Activated CD8-positive, alpha-beta memory T cell treated with anti-CD3 and anti-CD28 coated beads, Interleukin-2, amount 50 U/mL, for 24 hours (primary cell): ENCODE results near the gene PPARD.
"Not testable (repeated sequence)": the region's sequence is repeated elsewhere in the genome, so short reads cannot be mapped to it uniquely, and the experiment has no call there.

Experiments
- DNase-seq: peaks from one replicate; pipeline ENCODE4 v3.0.0-alpha.2; 2020; ENCODE audit errors: extremely low read depth

The PPARD gene

DNA sequence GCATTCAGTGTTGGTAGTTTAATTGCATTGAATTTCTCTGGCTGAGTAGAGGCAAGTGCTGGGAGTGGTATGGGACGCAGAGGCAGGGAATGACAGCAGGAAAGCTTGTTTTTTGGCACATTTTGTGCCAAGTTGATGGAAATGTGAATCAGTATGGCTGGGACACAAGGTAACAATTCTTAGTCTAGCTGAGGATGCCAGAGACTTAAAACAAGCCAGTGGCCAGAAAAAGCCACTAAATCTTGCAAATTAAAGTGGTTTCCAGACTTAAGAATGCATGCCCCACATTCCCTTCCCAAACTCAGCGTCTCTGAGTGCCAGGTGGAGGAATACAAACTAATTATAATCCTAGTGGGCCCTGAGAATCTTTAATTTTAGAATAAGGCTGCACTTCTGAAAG, 35.9 kb downstream of the PPARD start:
- no peak for DNase-seq

DNA sequence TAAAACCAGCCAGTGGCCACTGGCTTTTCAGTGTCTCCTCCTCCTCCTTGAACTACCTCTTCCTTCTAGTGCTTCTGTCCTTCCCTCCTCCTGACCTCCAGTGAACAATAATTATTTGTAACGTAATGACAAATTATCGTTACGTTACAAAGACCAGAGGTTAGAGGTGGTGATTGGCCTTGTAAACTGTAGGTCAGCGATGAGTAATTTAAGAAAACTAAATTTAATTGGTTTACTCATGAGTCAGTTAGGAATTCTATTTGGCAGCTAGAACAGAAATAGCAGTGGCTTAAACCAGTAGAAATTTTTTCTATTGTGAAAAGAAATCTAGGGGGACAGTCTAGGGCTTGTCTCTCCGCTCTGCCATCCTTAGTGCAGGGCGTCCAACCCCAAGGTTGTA, 38.8 kb downstream of the PPARD start:
- no peak for DNase-seq

DNA sequence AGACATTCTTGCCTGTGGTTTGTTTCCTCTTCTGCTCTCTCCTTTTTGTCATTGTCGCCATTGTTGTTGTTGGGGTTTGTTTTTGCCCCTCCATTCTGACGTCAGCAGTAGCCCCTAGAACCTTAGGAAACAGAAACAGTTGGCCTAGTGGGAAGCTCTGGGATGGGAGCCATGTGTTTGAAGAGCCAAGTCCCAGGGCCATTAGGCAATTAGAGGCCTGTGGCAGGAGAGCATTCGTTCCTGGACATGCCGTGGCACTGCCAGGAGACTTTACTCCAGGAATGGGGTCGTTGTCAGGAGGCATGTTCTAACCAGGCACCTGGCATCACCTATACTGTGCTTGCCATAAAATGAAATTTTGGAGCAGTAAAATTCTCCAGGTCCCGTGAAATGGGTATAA, 39.7 kb downstream of the PPARD start:
- DNase-seq: no peak

DNA sequence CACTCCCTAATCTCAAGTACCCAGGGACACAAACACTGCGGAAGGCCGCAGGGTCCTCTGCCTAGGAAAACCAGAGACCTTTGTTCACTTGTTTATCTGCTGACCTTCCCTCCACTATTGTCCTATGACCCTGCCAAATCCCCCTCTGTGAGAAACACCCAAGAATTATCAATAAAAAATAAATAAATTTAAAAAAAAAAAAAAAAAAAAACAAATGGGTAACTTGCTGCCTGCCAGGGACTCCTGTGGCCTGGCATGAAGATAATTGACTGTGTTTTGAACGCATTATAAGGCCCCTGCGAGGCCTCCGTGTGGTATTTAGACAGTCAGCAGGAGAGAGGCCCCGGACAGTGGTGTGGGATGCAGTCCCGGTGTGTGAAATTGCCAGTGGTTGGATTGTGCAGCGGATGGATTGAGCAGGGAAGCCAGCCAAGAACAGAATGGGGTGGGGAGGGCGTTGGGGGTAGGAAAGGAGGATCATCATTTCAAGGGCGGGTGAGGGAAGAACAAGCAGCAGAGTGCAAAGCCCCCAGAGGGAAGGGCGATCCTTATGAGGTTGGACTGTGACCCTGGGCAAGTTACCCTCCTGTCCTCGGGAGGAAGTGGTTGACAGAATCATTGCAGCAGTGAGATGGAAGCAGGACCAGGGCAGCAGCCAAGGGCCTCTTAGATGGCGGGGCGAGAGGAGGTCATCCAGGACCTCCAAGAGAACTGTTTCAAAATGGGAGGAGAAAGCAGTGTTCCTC, 43.3 kb downstream of the PPARD start:
- DNase-seq: no peak

DNA sequence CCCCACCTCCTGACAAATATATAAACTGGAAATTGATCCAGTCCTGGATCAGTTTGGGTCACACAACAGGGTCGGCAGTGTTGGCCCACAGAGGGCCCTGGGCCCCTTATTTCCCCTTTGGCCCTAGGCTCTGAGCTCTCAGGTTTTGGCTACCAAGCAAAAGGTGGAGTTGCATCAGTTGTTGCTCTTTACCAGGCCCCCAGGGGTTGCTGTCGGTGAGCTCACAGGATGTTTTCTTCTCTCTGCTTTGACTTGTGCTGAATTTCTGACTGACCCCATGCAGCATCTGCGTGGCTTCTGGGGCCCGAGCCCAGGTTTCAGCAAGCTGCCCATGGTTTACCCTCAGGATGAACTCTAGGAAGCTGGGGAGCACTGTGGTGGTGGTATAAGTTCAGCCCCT, 44.6 kb downstream of the PPARD start:
- no peak for DNase-seq

DNA sequence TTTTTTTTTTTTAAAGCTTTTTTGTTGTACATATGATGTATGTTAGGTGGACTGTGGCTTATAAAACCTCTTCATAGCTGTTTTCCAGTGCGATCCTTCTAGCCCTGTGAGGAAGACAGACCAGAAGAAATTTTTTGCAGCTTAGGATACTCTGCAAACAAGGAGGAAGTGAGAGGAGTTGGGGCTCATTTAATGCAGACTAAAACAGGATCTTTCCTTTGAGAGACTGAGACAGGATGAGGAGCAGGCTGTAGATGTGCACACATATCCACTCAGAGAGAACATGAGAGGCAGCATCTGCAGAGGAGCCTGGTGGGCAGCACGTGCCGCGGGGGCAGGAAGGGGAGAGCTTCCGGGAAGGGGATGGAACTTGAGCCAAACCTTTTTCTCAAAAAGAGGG, 45.7 kb downstream of the PPARD start:
- no peak for DNase-seq

DNA sequence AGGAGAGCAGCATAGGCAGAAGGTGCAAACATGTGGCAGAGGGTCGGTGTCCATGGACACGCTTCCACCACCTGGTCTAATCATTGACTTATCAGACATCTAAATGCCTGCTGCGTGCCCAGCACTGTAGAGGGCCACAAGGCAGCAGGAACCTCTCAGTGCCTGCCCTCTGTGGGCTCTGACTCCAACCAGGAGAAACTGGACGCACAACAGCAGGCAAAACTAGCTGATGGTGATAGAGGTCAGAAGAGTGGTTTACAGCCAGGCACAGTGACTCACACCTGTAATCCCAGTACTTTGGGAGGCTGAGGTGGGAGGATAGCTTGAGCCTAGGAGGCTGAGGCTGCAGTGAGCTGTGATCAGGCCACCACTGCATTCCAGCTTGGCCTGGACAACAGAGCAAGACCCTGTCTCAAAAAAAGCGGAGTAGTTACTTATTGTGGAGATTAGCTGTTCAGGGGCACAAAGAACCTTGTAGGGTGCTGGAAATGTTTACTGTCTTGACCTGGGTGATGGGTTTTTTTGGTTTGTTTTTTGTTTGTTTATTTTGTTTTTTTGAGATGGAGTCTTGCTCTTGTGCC, 46.5 kb downstream of the PPARD start:
- DNase-seq: no peak

DNA sequence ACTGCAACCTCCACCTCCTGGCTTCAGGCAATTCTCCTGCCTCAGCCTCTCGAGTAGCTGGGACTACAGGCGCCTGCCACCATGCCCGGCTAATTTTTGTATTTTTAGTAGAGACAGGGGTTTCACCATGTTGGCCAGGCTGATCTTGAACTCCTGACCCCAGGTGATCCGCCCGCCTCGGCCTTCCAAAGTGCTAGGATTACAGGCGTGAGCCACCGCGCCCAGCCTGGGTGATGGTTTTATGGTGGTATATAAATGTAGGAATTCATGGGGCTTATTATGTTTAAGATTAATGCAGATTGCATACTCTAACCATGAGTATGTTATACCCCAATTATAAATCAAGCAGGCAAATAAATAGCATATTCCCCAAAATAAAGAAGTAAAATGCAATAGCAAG, 47.0 kb downstream of the PPARD start:
- not testable (repeated sequence) for DNase-seq

DNA sequence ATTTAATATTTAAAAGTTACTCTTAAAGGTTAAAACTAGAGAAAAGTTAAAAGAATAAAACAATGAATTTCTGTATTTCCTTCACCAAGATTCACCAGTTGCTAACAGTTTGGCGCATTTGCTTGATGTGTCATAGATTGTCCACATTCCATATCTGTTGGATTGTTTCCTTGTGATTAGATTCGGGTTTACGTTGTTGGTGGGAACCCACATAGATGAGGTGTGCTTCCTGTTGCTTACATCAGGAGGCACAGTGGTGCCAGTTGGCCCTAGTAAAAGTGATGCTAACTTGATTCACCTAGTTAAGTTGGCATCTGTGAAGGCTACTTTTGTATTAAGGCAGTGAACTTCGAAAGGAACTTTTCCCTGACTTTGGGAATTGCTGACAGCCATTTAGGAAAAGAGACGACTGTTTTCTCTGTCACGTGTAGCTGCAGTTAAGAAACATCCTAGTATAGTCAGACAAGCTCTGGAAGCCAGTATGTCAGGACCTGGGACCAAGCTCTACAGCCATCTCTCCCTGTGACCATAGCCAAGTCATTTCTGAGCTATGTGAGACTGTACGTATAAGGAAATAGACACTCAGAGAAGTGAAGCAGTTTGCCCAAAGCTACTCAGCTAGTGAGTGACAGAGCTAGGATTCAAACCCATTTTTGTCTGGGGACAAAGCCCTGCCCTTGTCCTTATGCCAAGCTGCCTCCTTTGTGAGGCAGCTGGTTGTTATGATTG, 49.0 kb downstream of the PPARD start:
- no peak for DNase-seq

DNA sequence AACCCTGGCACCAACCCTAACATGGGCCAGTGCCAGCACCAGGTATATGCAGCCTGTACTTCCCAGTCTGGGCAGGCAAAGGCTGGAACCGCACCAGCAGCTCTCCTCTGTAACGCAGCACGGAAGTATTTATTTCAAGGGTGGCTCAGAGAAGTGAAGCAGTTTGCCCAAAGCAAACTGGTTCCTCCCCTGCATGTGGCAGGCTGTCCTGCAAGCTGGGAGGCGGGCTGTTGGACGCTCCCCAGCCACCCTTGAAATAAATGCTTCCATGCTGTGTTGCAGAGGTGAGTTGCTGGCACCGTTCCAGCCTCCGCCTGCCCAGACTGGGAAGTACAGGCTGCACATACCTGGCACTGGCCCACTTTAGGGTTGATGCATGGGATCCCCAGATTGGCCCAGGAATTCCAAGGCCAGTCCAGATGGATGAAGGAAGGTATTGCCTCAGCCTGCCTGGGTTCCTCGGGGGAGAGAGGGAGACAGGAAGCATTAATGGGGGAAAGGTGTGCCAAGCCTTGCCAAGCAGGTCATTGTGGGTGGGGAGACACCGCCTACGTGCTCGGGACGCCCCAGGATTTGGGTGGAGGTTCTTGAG, 49.8 kb downstream of the PPARD start:
- DNase-seq: no peak

DNA sequence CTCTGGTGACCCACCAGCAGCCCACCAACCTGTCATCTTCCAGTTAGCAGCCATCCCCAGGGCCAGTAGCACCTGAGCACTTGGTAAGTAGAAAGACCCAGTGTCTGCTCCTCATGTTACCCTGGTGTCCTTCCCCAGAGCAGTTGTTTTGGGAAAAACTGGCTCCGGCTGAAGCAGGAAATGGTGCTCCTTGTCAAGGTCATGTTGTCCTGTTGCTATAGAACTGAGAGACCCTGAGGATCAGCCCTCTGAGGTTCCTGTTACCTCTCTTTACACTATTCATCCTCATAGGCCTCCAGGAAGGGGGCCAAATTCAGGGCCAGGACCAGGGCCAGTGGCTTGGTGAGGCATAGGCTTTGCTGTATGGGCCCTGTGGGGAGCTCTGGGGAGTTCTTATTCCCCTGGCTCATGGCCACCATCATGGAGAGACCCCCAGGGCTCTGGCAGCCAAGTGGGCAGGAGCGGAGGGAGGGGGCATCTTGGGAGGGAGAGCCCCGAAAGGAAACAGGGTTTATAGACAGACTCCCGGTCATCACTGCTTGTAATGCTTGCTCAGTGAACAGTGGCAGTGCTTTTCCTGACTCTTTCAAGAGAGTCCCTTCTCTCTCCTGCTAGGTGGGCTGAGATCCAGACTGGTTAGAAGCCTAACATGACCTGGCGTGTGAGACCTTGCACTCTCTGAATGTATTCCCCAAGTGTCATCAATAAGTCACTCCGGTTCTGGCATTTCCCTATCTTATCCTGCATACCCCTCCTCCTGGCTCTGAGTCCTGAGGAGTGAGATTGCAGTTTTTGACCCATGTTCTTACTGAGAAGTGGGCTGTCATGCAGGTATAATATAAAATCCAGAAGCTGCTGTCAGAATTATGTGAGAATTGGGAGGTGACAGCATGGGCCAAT, 50.7 kb downstream of the PPARD start:
- no peak for DNase-seq

DNA sequence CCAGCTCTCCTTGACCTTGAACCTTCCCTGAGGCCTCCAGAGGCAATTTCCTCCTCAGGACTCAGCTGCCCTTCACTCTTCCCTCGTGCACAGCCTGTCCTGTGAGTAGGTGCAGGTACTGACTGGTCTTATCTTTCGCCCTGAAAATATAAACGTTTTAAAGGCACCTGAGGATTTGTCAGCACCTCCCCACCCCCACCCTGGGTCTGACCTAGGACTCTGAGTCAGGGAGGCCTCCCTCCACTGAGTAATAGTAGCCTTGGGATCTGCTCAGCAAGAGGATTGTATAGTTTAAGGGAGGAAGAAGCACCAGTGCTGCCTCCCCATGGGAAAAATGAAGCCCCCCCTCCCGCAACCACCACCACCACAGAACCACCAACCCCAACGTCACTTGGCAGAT, 54.6 kb downstream of the PPARD start:
- DNase-seq: no peak

DNA sequence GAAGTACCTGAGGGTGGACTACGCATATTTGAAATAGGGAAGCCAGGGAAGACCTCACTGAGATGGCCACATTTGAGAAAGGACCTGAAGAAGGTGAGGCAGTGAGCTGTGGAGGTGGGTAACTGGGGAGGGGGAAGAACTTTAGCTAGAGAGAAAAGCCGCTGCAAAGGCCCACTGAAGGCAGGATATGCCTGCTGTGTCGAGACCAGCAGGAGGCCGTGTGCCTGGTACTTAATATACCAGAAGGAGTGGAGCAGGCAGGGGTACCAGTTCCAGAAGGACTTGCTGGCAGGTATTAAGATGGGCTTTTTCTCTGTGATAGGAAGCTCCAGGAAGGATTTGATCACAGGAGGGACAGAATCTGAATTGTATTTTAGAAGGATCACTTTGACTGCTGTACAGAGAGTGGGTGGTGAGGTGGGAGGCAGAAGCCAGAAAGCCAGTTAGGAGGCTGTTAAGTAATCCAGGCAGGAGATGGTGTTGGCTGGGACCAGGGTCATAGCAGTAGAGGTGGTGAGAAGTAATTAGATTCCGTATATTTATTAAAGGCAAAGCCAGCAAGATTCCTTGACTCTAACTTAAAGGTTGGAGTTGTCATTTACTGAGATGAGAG, 55.6 kb downstream of the PPARD start:
- DNase-seq: no peak

DNA sequence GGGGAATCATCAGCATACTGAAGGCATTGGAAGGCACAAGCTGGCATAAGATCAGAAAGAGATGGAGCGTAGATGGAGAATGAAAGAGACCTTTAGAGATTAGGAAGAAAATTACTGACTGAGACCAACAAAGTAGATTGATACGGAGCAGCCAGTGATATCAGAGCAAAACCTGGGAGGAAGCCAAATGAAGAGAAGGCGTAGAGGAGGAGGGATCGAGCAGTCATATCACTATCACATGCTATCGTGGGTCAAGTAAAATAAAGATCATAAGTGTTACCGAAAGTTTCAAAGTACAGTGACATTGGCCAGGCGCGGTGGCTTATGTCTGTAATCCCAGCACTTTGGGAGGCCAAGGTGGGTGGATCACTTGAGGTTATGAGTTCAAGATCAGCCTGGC, 56.2 kb downstream of the PPARD start:
- no peak for DNase-seq

DNA sequence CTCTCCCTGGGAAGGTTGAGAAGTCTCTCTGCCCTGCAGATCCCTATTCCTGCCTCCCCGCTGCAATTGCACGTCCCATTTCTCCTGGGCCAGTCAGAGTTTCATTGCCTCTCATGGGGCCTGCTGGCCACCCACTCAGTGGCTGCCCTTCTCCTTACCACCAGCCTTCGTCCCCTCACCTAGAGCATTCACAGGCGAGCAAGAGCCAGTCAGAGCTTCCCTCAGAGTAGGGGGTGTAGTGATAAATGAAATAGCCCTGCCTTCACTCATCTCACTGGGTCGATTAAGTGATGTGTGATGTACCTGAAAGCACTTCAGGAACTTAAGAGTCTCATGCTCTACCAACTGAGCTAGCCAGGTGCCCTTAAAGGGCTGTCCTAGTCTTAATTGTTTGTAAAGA, 57.8 kb downstream of the PPARD start:
- no peak for DNase-seq

DNA sequence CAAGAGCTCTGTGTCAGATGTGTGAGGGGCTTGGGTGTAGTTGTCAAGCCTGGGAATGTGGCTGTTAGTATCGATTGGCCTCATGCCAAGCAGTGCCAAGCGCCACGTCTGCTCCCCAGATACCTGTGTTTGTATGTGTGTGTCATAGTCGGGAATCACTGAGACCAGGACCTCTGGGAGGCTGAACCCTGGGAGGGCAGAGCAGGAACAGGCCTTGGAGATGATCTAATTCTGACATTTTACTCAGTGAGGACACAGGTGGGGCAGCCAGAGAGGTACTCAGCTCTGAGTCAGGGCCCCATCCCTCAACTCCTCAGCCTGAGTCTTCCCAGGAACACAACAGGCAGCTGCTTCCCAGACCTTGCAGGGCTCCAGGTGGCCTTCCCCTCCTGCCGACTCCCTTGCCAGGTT, 58.5 kb downstream of the PPARD start:
- no peak for DNase-seq

DNA sequence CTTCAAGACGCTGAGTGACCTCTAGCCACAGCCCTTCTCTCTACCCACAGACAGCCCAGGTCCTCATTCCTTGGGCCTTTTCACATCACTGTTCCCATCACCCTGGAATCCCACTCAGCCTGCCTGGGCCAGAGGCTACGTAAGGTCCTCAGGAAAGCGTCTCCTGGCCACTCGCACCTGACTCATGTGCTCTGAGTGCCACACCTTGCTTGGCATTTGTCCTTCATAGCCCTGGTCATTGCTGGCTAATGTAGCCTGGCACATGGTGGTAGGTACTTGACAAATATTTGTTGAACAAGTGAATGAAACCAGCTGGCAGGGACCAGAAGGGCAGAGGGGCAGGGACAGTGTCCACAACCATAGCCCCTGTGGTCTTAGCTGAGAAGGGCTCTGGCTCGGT, 59.2 kb downstream of the PPARD start:
- no peak for DNase-seq

DNA sequence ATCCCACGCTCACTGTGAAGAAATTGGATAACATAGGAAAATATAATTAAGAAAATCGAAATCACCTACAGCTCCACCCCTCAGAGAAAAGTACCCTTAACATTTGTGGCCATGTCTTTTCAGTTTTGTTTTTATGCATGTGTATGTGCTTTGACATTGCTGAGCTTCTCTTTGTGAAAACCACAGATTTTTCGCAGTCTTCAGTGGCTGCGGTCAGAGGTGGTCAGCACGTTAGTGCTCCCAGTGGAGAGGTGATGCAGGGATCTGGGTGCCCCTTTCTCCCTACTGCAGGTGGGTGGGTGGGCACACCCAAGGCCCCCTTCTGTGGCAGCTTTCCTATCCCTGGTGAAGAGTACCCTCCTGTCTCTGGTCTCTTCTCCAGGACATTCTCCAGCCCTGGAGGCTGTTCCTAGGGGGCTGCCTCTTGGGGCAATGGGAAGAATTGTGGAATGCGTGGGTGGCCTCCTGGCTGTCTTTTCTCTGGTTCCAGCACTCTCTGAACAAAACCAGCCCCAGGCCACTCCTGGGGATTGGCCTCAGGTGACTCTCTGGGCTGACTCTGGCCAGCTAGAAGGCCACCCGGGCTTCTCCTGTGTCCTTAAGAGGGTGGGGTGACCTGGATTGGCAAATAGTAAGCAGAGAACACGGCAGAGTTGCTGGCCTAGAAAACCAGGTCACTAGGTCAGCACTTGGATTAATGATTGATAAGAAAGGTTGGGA, 59.9 kb downstream of the PPARD start:
- no peak for DNase-seq

DNA sequence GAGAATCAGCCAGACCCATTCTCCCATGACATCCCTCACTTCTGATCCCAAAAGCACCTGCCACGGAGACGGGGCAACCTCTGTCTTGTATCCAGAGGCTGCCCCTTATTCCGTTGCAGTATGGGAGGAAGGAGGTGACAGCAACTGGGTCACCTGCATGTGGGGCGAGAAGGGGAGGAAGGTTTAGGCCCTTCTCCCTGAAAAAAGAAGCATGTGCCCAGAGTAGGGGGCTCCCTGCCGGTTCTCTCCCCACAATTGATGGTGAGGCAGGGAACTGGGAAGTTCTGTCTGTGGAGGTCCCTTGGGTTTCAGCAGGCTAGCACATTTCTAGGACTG, 60.5 kb downstream of the PPARD start:
- no peak for DNase-seq

DNA sequence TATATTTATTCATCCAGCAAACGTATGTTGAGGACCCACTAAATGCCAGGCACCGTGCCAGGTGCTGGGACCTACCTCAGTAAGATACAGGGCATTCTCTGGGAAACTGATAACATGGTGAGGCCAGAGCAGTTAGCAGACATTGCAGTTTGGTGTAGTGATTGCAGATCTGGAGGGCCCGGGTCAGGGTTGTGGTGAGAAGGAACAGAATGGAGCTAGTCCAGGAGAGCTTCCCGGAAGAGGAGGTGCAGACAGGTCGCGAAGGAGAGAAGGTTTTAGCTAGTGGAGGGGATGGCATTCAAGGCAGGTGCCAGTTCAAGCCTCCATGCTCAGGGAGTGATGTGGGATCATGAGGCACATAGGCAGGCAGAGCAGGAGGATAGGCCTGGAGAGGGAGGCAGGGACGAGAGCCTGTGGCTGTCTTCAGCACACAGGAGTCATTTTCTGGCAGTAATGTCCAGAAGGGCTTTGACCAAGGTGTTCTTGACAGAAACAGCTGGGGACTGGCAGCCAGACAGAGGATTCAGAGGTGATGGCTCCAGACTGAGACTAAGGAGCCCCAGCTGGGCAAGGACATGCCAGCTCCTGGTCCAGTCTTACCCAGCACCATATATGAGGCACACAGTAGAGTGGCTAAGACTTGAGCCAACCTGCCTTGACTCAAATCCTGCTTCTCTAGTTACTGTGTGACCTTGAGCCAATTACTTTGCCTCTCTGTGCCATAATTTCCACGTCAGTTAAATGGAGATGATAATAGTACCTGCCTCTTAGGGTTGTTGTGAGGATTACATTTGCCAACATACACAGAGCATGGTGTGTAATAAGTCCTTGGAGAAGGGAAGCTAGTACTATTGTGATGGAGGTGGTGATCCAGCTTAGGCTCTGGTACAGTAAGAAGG, 61.4 kb downstream of the PPARD start:
- DNase-seq: no peak
